Hematopoietic multipotent progenitor cell treated with erythropoietin and hydrocortisone succinate and interleukin-3 and kit ligand, for 6 days (in vitro differentiated cells): ENCODE data around the gene GARIN5B.
"Not testable (repeated sequence)": the region's sequence is repeated elsewhere in the genome, so short reads cannot be mapped to it uniquely, and the experiment has no call there.

Source experiments
- DNase-seq: peaks from one replicate; pipeline ENCODE4 v3.0.0-alpha.2; 2015

GARIN5B gene

DNA sequence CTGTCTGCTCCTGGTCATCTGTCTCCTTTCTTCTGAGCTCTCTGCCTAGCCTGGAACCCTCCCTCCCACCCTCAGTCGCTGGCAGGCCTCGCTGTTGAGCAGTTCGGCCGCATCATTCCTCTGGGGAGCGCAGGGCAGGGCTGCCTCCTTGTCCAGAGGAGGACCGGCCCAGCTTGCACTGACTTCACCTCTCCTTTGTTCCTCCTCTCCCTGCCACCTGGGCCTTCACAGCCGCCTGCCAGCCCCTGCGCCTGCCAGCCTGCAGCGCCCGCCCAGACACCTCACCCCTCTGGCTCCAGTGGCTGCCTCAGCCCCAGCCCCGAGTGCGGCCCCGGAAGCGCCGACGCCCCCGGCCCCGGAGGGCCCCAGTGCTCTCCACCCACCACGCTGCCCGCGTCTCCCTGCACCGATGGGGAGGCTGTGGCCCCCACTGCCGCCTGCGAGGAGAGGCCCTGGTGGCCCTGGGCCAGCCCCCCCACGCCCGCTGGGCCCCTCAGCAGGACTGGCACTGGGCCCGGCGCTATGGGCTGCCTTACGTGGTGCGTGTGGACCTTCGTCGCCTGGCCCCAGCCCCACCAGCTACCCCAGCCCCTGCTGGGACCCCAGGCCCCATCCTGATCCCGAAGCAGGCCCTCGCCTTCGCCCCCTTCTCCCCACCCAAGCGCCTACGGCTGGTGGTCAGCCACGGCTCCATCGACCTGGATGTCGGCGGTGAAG is 16.2 kb downstream of the GARIN5B start:
- DNase-seq, result no peak

DNA sequence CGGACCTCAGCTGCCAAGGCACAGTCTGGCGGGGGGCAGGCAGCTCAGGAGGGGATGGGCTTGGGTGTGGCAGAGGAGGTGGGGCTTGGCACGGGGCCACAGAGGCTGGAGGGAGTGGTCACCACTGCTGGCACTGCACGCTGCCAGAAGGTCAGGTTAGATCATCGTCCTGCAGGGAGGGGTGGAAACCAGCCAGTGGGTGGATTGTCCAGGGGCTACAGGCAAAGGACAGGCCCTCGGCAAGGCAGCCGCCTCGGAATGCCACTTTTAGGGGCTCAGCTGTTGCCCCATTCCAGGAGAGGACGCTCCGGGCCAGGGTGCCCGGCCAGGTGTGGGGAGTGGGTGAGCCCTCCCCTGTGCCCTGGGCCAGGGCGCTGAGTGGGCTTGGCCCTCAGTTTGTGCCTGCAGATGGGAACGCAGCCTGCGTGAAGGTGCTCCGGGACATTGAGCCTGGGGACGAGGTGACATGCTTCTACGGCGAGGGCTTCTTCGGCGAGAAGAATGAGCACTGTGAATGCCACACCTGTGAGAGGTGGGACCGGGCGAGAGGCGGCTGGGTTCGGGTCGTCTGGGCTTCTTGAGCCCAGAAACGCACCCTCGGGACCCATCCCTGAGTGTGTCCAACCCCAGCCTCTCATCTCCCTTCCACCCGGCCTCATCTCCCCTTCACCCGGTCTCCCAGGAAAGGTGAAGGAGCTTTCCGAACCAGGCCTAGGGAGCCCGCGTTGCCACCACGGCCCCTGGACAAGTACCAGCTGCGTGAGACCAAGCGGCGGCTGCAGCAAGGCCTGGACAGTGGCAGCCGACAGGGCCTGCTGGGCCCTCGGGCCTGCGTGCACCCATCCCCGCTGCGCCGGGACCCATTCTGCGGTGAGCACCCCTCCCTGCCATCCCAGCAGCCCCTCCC is 17.0 kb downstream of the GARIN5B start:
- peak; percentile 78 for DNase-seq

DNA sequence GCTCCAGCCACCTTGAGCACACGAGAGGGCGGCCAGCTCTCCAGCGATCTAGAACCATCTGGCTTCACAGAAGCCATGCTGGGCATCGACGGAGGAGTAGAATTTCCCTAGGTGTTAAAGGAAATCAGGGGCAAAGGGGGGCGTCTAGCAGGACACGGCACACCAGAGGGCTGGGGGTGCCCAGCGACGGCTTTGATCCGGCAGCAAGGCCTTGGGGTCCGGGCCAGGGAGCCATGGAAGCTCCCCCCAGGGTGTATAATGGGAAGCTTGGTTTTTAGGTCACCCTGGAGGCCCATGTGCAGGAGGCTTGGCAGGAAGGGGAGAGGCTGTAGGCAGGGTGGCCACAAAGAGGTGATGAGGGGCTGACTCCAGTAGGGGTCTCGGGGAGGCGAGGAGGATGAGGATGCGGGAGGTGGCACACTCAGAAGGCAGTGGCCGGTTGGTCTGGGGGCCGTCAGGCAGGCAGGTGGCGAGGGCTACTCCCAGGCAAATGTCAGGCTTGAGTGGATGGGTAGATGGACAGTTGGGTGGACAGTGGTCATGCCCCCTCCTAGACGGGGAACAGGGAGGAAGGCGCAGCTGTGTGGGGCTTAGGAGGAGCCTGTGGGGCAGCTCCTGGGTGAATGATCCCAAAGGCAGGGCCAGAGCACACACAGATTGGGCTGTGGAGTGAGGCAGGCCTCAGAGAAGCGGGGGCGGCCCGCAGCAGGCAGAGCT is 17.8 kb downstream of the GARIN5B start:
- no peak for DNase-seq

DNA sequence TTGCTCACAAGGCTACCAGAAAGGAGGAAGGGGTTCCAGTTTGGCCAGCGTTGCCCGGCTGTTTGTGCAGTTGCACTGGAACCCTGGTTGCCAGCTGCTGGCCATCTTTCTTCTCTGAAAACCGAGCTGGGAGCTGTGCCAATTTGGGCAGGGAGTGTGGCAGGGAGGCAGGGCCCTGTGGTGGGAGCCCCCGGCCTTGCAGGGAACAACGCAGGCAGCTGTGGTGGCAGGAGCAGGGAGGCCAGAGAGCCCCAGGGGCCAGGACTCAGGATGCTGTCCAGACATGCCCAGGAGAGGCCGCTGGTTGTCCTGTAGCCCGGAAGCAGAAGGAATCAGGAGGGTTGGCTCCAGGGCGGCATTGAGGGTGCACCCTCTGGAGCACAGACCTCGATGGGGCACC is 18.6 kb downstream of the GARIN5B start:
- DNase-seq, result peak; percentile 61

DNA sequence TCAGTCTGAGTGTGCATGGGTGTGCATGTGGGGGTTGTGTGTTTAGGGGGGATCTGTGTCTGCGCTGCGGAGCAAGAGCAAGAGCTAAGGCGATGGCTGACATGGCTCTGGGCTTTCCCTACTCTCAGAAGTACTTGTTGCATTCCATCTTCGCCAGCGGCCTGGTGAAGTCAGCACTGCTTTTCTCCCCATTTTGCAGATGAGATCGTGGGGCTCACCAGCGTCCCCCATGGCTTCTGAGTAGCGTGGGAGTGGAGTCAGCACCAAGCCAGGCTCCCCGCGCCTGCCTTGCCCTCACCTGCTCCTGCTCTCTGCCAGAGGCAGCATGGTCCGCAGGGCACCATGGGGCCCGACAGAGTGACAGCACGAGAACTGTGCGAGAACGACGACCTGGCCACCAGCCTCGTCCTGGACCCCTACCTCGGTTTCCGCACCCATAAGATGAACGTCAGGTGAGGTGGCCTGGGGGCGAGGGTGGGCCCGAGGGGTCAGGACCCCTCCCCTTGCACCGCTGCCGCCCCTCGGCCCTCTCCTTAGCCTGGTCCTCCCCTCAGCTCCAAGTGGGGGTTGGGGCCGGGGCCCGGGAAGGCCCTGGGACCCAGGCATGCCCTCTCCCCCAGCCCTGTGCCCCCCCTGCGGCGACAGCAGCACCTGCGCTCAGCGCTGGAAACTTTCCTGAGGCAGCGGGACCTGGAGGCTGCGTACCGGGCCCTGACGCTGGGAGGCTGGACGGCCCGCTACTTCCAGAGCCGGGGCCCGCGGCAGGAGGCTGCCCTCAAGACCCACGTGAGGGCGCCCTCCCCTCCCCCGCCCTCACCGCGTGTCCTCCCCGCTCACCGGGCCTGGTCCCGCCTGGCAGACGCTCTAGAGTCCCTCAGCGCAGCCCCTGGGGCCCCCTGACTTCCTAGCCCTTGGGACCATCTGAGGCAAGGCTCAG is 21.2 kb downstream of the GARIN5B start:
- no peak for DNase-seq

DNA sequence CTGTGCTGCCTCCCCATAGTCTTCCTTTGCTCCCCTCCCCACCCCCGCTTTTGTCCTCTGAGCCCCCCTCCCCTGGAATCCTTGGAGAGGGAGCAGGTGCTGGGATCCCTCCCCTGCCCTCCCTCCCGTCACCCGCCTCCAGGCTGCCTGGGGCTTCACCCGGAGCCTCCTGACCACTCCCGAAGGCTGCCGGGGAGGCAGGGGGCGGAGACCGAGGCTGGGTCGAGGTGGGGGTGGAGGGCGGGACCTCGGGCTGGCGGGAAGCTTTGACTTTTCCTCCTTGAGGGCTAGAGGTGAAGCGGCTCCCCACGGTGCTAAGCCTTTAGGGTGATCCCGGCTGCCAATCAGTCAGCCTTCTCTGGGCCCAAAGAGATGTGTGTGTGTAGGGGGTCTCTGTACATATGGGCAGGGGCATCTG is 21.9 kb downstream of the GARIN5B start:
- DNase-seq, result peak; percentile 90

DNA sequence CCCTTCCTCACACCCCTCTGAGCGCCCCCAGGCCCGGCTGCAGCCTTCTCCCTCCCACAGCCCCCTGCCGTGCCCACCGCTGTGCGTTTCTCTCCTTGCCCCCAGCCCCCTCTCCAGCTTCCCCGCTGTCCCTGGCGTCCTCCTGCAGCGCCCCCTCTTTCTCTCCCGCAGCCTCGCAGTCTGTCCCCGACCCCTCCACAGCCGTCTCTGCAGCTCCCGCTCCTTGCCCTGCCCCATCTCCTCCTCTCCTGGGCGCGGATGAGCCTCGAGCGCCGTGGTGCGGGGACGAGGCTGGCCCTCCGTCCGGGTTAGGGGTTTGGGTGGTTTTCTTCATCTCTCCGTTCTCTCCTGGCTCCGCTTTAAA is 22.3 kb downstream of the GARIN5B start:
- DNase-seq, result peak; percentile 55

DNA sequence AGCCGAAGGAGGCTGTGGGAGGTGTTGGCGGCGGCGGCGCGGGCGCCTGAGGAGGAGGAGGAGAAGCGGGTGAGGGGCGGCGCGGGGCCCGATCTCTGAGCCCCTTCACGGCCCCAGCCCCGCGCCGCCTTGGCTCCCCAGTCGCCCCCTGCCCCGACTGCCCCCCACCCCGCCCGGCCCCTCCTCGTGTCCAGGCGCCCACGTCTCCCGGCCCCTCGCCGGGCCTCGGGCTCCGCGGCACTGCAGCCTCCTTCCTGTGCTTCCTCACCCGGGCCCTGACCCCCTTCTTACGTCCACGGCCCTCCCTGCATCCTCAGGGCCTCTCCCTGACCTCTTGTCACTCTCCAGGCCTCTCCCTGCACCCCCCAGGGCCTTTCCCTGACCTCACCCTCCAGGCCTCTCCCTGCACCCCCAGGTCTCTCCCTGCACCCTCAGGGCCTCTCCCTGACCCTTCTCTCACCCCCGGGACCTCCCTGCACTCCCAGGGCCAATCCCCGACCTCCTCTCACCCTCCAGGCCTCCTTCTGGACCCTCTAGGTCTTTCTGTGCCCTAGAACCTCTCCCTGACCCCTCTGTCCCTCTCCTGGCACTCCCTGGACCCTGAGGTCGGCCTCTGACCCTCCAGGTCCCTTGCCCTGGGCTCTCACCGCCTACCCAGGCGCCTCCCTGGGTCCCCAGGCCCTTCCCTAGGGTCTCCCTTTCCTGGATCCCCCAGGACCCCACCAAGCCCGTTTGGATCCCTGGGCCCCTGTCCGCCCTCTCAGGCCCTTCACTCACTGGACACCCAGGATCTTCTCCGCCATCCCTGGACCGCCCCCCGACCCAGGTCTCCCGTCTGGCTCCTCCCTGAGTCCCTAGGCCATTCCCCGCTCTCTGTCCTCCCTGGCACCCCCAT is 22.9 kb downstream of the GARIN5B start:
- DNase-seq, result peak; percentile 52

DNA sequence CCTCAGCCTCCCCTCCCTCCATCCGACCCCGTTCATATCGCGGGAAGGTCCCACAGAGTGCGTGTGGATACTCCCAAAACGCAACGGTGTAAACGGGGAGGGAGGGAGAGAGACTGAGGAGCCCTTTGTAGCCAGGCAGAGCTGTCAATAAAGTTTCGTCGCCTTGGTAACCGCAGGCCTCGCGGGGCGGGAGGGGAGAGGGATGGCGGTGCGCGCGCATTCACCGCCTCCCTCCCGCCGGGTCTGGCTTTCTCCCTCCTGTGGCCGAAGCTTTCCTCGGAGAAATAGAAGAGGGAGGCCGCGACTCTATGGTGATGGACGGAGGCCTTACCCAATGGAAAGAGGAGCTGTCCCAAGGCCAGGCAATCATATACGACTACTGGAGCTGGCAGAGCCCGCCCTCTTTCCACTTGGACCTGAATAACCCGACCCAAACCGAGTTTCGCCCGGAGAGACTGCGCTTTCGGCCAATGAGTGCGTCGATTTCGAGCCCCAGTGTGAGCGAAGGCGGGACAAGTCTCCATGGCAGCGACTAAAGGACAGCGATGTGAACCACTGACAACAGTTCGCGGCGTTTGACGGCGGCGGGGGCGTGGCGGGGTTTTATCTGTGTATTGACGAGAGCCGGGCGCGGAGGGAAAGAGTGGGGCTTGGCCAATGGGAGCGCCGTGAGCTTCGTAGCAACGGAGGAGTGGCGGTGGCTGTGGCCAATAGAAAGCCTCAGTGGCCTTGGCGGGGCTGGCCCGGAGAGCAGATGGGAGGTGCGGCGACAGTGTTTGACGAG is 23.8 kb downstream of the GARIN5B start, which contains the start of gene KMT5C:
Gene KMT5C, plus strand, starts transcription at position 772 of the 784 bp plus-strand sequence. CDS start 2,061 bp downstream, outside the sequence.
- peak; percentile 100 for DNase-seq

DNA sequence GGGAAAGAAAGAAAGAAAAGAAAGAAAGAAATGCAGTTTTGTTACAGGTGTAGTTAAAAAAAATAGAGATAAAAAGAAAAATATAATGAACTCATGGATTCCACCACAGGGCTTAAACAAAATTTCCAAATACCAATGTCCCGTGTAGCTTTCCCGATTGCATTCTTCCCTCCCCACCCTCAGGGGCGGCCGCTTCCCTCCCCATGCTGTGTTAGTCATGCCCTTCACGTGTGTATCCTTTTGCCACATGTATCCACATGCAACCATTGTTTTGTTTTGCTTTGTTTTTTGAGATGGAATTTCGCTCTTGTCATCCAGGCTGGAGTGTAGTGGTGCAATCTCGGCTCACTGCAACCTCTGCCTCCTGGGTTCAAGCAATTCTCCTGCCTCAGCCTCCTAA is 27.0 kb downstream of the GARIN5B start:
- no peak for DNase-seq

DNA sequence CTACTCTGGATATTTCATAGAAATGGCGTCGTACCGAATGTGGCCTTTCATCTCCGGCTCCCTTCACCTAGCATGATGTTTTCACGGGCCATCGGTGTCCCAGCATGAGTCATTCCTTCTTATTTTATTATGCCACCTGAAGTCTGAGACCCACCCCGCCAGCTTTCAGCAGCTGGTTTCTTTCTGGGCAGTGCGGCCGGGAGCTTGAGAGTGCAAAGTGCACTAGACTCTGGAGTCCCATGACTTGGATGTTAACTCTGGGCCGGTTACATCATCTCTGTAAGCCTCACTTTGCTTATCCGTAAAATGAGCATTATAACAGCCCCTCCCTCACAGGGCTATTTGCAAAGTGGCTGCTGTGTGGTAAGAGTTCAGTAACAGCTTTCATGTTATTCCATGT is 29.2 kb downstream of the GARIN5B start:
- DNase-seq, result no peak

DNA sequence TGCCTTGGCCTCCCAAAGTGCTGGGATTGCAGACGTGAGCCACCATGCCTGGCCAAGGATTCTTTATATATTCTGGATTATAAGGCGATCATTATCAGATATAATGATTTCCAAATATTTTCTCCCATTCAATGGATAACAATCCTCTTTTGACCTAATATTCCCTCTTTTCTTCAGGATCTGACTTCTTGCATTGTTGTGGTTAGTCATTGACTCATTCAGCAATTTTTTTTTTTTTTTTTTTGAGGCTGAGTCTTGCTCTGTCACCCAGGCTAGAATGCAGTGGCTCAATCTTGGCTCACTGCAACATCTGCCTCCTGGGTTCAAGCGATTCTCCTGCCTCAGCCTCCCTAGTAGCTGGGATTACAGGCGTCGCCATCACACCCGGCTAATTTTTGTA is 33.3 kb downstream of the GARIN5B start:
- not testable (repeated sequence) for DNase-seq

DNA sequence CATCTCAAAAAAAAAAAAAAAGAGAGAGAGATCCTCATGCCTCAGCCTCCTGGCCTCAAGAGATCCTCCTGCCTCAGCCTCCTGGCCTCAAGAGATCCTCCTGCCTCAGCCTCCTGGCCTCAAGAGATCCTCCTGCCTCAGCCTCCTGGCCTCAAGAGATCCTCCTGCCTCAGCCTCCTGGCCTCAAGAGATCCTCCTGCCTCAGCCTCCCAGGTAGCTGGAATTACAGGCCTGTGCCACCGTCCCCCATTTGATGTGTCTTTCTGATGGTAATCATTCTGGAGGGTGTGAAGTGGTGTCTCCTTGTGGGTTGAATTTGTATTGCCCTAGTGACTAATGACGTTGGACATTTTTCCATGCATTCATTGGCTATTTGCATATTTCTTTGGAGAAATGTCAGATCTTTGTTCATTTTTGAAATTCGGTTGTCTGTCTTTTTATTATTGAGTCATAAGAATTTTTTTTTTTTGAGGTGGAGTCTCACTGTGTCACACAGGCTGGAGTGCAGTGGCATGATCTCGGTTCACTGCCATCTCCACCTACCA is 34.2 kb downstream of the GARIN5B start:
- DNase-seq, result not testable (repeated sequence)

DNA sequence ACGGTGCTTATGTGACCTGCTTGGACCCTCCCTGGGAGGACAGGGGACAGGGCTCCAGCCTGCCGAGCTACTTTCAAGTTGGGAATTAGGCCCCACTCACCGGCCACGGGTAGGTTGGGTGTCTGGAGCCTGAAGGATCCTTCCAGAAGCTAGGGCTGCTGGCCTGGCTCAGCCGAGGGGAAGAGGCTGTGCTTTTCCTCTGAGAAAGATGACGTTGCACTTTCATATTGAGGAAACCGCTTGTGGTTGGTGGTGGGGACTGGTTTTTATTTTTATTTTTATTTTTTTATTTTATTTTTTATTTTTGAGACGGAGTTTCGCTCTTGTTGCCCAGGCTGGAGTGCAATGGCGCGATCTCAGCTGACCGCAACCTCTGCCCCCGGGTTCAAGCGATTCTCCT is 37.9 kb downstream of the GARIN5B start, which contains the start of gene TMEM150B:
Gene TMEM150B, minus strand, starts transcription at position 170 of the 400 bp plus-strand sequence. CDS start 4,305 bp downstream, outside the sequence.
- DNase-seq, result peak; percentile 68

DNA sequence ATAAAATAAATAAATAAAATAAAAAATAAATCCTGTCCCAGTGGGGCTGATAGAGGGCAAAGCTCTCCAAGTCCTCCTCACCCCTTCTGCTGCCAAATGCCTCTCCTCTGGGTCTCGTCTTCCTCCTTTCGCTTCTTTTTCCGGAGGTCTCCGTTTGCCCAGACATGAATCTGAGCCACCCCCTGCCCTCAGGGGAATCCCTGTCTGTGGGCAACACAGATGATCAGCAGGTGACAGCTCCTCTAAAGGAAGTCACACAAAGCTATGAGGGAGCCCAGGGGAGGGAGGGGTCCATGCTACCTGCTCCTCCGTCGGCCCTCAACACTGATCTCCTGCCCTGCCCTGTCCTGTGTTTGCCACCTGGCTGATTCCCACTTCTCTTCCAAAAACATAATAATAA is 38.4 kb downstream of the GARIN5B start:
- DNase-seq, result no peak

DNA sequence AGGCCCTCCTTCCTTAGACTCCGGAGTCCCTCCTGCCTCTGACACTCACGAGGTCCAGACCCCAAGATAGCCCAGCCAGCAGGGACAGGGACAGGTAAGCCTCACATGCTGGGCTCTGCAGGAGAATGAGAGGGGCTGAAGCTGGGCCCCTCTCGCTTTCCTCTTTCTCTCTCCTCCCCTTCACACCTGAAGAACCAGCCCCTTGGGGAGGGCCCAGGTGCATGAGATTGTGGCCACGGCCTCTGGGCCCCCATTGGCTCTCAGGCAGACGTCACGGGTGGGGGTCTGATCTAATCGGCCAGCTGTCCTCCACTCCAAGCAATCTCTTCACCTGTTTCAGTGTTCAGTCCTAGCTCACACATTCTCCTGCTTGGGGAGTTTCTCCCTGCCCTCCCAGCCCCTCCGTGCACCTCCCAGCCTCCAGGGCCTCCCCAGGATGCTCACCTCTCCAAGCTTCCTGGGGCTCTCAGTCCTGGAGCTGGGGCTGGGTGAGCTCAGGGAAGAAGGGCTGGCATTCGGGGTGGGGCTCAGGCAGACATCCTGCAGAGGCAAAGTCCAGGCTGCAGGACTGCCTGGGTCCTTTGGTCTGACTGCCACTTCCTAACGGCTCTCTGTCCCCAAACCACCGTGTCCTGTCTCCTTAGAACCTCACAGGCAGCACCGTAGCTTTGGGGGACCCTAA is 40.7 kb downstream of the GARIN5B start:
- DNase-seq, result no peak

DNA sequence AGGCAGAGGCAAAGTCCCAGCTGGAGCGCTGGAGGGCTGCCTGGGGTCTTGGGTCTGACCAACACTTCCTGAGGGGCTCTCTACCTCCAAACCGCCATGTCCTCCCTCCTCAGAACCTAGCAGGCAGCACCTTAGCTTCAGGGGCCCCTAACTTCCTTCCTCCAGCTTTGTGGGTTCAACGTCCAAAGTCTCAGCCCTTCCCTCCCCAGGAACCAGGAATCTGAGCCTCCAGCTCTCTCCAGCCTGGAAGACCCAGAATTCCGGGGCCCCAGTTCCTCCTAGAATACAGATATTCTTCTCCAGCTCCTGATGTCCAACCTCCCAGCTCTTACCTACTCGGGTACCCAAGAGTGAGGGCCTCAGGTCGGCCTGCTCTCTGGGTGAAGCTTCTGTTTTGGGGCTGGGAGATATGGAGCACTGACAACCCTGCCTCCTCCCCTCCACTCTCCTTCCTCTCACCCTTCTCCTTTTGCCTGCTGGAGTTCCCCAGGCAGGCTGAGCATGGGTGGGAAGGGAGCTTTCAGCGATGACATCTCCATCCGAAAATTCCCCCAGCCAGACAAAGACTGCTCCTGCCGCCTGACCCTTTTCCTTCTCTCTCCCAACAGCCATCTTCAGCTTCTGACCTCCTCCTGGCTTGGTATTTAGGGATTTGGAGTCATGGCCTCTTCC is 41.5 kb downstream of the GARIN5B start:
- DNase-seq, result no peak

DNA sequence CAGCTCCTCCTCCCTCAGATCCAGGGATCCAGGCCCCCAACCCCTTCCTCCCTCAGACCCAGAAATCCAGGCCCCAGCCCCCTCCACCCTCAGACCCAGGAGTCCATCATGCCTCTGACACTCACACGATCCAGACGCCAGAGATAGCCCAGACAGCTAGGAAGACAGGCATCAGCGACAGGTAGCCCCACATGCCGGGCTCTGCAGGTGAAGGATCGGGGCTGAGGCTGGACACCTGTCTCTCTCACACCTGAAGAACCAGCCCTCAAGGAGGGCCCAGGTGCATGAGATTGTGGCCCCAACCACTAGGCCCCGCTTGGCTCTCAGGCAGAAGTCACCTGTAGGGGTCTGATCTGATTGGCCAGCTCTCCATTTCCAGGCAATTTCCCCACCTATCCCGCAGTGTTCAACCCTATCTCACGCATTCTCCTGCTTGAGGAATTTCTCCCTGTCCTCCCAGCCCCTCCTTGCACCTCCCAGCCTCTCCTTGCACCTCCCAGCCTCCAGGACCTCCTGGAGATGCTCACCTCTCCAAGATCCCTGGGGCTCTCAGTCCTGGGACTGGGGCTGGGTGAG is 42.1 kb downstream of the GARIN5B start:
- DNase-seq, result no peak
